SH-SY5Y (cell line): ENCODE data around the gene KRTAP19-5.

ENCODE experiments used
- GATA2 ChIP-seq: IDR thresholded peaks from 2 replicates; pipeline ENCODE4 v1.6.1; 2011; ENCODE audit warnings: mild to moderate bottlenecking, low read depth, low read length
- GATA3 ChIP-seq: IDR thresholded peaks from 2 replicates; pipeline ENCODE4 v1.6.1; 2011; ENCODE audit warnings: low read depth, mild to moderate bottlenecking, low read length, moderate library complexity

GRCh38 chr21:30518876-30519275, 16.9 kb upstream of the KRTAP19-5 start:
- TF ChIP-seq GATA3, result no peak
- no peak for TF ChIP-seq GATA2
